ENCODE results near the gene OPALIN. TPM values are rescaled to one million over a fixed set of nuclear protein-coding genes. Genes with fewer than 3 reads are reported as not detected.

OPALIN gene
- total and polyA plus RNA-seq, 10 of the 15 experiments (the other 5 are each of a cell fraction or from before 2014, with no cell fraction given) = not detected

DNA sequence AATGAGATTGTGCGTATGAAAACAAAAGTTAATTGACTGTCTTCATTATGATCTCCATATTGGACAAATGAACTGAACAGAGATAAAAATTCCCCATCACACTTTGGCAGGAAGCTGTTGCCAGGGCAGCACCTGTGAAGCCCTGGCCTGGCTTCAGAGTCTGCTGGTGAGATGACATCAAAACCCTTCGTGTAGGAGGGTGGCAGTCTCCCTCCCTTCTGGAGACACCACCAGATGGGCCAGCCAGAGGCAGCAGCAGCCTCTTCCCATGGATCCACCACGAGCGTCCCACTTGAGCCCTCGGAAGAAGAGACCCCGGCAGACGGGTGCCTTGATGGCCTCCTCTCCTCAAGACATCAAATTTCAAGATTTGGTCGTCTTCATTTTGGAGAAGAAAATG, 54.6 kb downstream of the OPALIN start, which contains the start of gene DNTT:
Gene DNTT, plus strand, starts transcription at position 205 of the 400 bp plus-strand sequence. Its CDS starts 64 bp downstream, at position 269.
- no peak for FAIRE-seq
- H3K9me3 ChIP-seq (replicated peaks; ENCODE audit: control insufficient read depth, insufficient read depth, low read length) = no peaks in the 10 kb centered on the region
- POLR2A ChIA-PET = interaction anchor here (0.8 kb wide), 1 partner anchor 32 kb away, joined by 3 read pairs; no protein-coding TSS in a partner anchor
- H2AFZ ChIP-seq (ENCODE audit: control insufficient read depth, low read depth, low read length) = no peak within 1 kb of the TSS
- H3K27ac ChIP-seq (ENCODE audit: control insufficient read depth, insufficient read depth) = no peak within 1 kb of the TSS
- H3K4me3 ChIP-seq = no peak within 1 kb of the TSS
- no peak within 1 kb of the TSS for H3K9ac ChIP-seq (ENCODE audit: control insufficient read depth, insufficient read depth, low read length)
- peaks cover 0 to 2% of the 10 kb centered on the region in 2 experiments; a peak in 1 of 4 replicates for H3K27me3 ChIP-seq (replicated peaks in 1 of 2; ENCODE audit: control insufficient read depth in 2 of 2, insufficient read depth in 2 of 2, low read length in 1 of 2)
- ATAC-seq = no peak
- no peak for DNase-seq (ENCODE audit: low read depth, low spot score)
- no peaks in the 10 kb centered on the region for H4K20me1 ChIP-seq (ENCODE audit: control insufficient read depth, insufficient read depth)
- 62% methylated on average over 8 of the region's 8 CpGs for WGBS (ENCODE audit: insufficient coverage, insufficient replicate concordance, low lambda C conversion rate, missing lambda C conversion rate)
- no TSS peak for BruUV-seq (replicated peaks)
- in situ Hi-C loops (cut with MboI) = no loop called here
- no peaks in the 10 kb centered on the region for H3K36me3 ChIP-seq (ENCODE audit: control insufficient read depth in 2 of 2, insufficient read depth in 2 of 2, low read length in 1 of 2)
- CTCF ChIA-PET = interaction anchor here (0.7 to 3.4 kb wide), 4 partner anchors 10 to 111 kb away, joined by 3 to 24 read pairs (median 4); no protein-coding TSS in a partner anchor
- TF ChIP-seq, protein P1, sequence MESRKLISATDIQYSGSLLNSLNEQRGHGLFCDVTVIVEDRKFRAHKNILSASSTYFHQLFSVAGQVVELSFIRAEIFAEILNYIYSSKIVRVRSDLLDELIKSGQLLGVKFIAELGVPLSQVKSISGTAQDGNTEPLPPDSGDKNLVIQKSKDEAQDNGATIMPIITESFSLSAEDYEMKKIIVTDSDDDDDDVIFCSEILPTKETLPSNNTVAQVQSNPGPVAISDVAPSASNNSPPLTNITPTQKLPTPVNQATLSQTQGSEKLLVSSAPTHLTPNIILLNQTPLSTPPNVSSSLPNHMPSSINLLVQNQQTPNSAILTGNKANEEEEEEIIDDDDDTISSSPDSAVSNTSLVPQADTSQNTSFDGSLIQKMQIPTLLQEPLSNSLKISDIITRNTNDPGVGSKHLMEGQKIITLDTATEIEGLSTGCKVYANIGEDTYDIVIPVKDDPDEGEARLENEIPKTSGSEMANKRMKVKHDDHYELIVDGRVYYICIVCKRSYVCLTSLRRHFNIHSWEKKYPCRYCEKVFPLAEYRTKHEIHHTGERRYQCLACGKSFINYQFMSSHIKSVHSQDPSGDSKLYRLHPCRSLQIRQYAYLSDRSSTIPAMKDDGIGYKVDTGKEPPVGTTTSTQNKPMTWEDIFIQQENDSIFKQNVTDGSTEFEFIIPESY (IDR thresholded peaks at IDR 0.05) = no peak
- no peak for TF ChIP-seq TARDBP (IDR thresholded peaks at IDR 0.05; ENCODE audit: borderline replicate concordance)
- TF ChIP-seq RAD51 (IDR thresholded peaks at IDR 0.05) = no peak
- peaks cover 3% of the 10 kb centered on the region; the same call in 1 of the 2 replicates for H3K4me1 ChIP-seq (ENCODE audit: control insufficient read depth, insufficient read depth, low read length)
- SMC1A ChIA-PET (ENCODE audit: uncharacterized antibody, unreplicated experiment) = interaction anchor here (1.2 kb wide), 1 partner anchor 82 kb away, joined by 3 read pairs; no protein-coding TSS in a partner anchor
- RAD21 ChIA-PET (ENCODE audit: unreplicated experiment) = no interaction called here
- intact Hi-C loops (cut with micrococcal nuclease; ENCODE audit: unreplicated experiment) = no loop called here
- H3K4me2 ChIP-seq (ENCODE audit: control insufficient read depth, insufficient read depth) = no peak within 1 kb of the TSS
- H3K79me2 ChIP-seq (ENCODE audit: control insufficient read depth, insufficient read depth, low read length) = no peaks in the 10 kb centered on the region

DNA sequence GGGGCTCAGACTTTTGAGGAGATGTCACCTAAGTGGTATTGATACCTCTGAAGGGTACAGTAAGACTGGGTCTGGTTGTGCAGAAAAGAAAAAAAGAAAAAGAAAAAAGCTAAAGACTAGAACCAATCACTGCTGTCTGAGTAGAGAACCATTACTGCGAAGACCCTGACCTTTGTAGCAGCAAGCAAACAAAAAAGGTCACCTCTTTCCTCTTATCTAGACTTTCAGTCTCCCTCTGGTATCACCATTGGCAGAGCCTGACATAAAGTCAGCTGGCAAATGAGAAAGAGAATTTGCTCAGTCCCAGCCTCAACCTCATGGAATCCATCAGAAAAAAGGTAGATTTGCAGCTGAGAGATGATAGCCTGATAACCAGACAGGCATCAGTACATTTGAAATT, 57.2 kb downstream of the OPALIN start:
- H3K9me3 ChIP-seq (replicated peaks; ENCODE audit: control insufficient read depth, insufficient read depth, low read length) = no peaks in the 10 kb centered on the region
- no peaks in the 10 kb centered on the region for H4K20me1 ChIP-seq (ENCODE audit: control insufficient read depth, insufficient read depth)
- no peak for FAIRE-seq
- H2AFZ ChIP-seq (ENCODE audit: control insufficient read depth, low read depth, low read length) = no peak overlapping the region
- no peak for ATAC-seq
- no peak for DNase-seq (ENCODE audit: low read depth, low spot score)
- no peak overlapping the region for H3K27ac ChIP-seq (ENCODE audit: control insufficient read depth, insufficient read depth)
- H3K36me3 ChIP-seq (ENCODE audit: control insufficient read depth in 2 of 2, insufficient read depth in 2 of 2, low read length in 1 of 2) = no peaks in the 10 kb centered on the region
- H3K4me1 ChIP-seq (ENCODE audit: control insufficient read depth, insufficient read depth, low read length) = peaks cover 3% of the 10 kb centered on the region; the same call in 1 of the 2 replicates
- BruUV-seq (replicated peaks) = no TSS peak
- intact Hi-C loops (cut with micrococcal nuclease; ENCODE audit: unreplicated experiment) (no loop called here), in situ Hi-C loops (cut with MboI) (no loop called here)
- H3K27me3 ChIP-seq (replicated peaks in 1 of 2; ENCODE audit: control insufficient read depth in 2 of 2, insufficient read depth in 2 of 2, low read length in 1 of 2) = peaks cover 0 to 2% of the 10 kb centered on the region in 2 experiments; a peak in 1 of 4 replicates
- TF ChIP-seq MXI1 (IDR thresholded peaks at IDR 0.05; ENCODE audit: low read depth, low read length) (no peak), NR2C2 (IDR thresholded peaks at IDR 0.05; ENCODE audit: borderline replicate concordance, control insufficient read depth, insufficient read length, low read depth) (no peak), CHD1 (IDR thresholded peaks at IDR 0.05; ENCODE audit: low read depth, low read length) (no peak)
- TF ChIP-seq, protein P2, sequence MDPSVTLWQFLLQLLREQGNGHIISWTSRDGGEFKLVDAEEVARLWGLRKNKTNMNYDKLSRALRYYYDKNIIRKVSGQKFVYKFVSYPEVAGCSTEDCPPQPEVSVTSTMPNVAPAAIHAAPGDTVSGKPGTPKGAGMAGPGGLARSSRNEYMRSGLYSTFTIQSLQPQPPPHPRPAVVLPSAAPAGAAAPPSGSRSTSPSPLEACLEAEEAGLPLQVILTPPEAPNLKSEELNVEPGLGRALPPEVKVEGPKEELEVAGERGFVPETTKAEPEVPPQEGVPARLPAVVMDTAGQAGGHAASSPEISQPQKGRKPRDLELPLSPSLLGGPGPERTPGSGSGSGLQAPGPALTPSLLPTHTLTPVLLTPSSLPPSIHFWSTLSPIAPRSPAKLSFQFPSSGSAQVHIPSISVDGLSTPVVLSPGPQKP (IDR thresholded peaks at IDR 0.05; ENCODE audit: low read depth, low read length) = no peak
- TF ChIP-seq, protein P3, sequence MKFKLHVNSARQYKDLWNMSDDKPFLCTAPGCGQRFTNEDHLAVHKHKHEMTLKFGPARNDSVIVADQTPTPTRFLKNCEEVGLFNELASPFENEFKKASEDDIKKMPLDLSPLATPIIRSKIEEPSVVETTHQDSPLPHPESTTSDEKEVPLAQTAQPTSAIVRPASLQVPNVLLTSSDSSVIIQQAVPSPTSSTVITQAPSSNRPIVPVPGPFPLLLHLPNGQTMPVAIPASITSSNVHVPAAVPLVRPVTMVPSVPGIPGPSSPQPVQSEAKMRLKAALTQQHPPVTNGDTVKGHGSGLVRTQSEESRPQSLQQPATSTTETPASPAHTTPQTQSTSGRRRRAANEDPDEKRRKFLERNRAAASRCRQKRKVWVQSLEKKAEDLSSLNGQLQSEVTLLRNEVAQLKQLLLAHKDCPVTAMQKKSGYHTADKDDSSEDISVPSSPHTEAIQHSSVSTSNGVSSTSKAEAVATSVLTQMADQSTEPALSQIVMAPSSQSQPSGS (IDR thresholded peaks at IDR 0.05; ENCODE audit: low read length) = no peak
- RAD21 ChIA-PET (ENCODE audit: unreplicated experiment) = interaction anchor here (0.7 to 1.6 kb wide), 3 partner anchors 11 to 546 kb away, joined by 3 to 8 read pairs (median 4); no protein-coding TSS in a partner anchor
- no peak overlapping the region for H3K4me2 ChIP-seq (ENCODE audit: control insufficient read depth, insufficient read depth)
- CTCF ChIA-PET = interaction anchor here (1.0 to 3.4 kb wide), 11 partner anchors 7 to 72 kb away, joined by 3 to 24 read pairs (median 5); no protein-coding TSS in a partner anchor
- 93% methylated on average over 1 of the region's 1 CpG for WGBS (ENCODE audit: insufficient coverage, insufficient replicate concordance, low lambda C conversion rate, missing lambda C conversion rate)
- SMC1A ChIA-PET (ENCODE audit: uncharacterized antibody, unreplicated experiment) = interaction anchor here (0.8 to 2.8 kb wide), 8 partner anchors 8 to 331 kb away, joined by 3 to 12 read pairs (median 4); partner anchors contain the start of gene BLNK
- no peaks in the 10 kb centered on the region for H3K79me2 ChIP-seq (ENCODE audit: control insufficient read depth, insufficient read depth, low read length)
- H3K9ac ChIP-seq (ENCODE audit: control insufficient read depth, insufficient read depth, low read length) = no peak overlapping the region
- POLR2A ChIA-PET = interaction anchor here (1.3 kb wide), 1 partner anchor 46 kb away, joined by 6 read pairs; no protein-coding TSS in a partner anchor
- no peak overlapping the region for H3K4me3 ChIP-seq

Data from GM12878 (cell line).